ENCODE results near the gene TBXA2R.

TBXA2R gene

DNA sequence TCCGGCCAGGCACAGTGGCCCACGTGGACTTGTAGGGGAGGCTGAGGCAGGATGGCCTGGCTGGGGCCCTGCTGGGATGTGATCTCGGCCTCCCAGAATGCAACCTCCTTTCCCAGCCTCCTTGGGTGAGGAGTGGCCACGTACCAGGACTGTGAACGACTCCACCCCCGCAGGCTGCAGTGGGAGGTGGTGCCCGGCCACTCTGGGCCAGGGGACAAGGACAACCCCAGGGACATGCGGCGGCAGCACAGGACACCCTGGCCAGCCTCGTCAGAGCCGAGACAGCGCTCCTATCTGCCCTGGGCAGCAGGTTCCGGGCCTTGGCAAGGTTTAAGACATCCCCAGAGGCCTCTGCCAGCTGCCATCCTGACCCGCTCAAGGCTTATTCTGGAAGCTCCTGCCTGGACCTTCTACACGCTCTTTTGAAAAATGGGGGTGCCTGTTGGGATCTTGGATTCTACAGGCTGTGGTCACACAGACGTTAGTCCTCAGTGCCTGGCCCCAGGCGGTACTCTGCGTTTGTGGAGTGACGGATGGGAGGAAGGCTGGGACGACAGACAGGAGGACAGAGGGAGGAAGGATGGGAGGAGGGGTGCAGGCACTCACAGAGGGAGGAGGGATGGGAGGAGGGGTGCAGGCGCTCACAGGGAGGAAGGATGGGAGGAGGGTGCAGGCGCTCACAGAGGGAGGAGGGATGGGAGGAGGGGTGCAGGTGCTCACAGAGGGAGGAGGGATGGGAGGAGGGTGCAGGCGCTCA, 39.8 kb upstream of the TBXA2R start:
- Histone ChIP-seq H3K4me3 (ENCODE audit: low read length) (no peak overlapping the region), H3K4me1 (ENCODE audit: control insufficient read depth, low read depth, low read length) (no peaks in the 10 kb centered on the region), H3K9me3 (ENCODE audit: control insufficient read depth, low read depth, low read length) (no peaks in the 10 kb centered on the region), H3K27ac (ENCODE audit: low read length) (no peak overlapping the region), H3K36me3 (ENCODE audit: control insufficient read depth, low read depth, low read length) (no peaks in the 10 kb centered on the region), H3K27me3 (ENCODE audit: control insufficient read depth, insufficient read depth, low read length) (no peaks in the 10 kb centered on the region), H3K9ac (ENCODE audit: low read length) (no peak overlapping the region)

DNA sequence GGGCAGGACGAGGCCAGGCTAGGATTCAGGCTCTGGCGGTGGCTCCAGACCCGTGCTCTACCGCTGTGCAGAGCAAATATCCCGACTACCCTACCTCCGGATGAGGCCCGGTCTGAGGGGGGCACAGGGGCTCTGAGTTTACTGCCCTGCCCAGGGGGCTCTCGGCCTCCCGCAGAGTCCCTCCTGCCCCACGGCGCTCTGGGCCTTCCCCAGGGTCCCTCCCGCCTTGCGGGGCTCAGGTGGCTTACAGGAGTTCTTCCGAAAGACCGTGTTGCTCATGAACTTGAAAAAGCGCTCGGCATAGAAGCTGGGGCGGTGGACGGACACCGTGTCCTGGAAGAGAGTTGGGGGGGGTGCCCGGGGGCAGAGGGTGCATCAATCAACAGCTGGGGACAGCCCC, 39.1 kb upstream of the TBXA2R start:
- Histone ChIP-seq H3K36me3 (ENCODE audit: control insufficient read depth, low read depth, low read length) (no peaks in the 10 kb centered on the region), H3K27ac (ENCODE audit: low read length) (no peak overlapping the region), H3K4me1 (ENCODE audit: control insufficient read depth, low read depth, low read length) (no peaks in the 10 kb centered on the region), H3K27me3 (ENCODE audit: control insufficient read depth, insufficient read depth, low read length) (no peaks in the 10 kb centered on the region), H3K4me3 (ENCODE audit: low read length) (no peak overlapping the region), H3K9me3 (ENCODE audit: control insufficient read depth, low read depth, low read length) (no peaks in the 10 kb centered on the region), H3K9ac (ENCODE audit: low read length) (no peak overlapping the region)

DNA sequence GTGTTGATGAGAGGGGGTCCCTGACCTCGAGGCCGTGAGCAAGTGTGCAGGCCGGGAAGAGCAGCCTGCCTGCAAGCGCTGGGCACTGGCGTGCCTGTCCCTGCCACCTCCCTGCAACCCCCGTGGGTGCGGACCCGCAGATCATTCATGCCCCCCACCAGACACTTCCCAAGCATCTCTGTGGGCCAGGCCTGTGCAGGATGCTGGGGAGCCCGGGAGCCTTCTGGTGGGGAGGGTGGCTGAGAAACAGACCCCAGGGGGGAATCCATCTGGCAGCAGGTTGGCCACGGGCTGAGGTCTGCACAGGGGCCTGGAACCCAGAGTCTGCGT, 38.4 kb upstream of the TBXA2R start:
- H3K9ac ChIP-seq (ENCODE audit: low read length): no peak overlapping the region
- H3K27ac ChIP-seq (ENCODE audit: low read length): no peak overlapping the region
- no peaks in the 10 kb centered on the region for H3K36me3 ChIP-seq (ENCODE audit: control insufficient read depth, low read depth, low read length)

DNA sequence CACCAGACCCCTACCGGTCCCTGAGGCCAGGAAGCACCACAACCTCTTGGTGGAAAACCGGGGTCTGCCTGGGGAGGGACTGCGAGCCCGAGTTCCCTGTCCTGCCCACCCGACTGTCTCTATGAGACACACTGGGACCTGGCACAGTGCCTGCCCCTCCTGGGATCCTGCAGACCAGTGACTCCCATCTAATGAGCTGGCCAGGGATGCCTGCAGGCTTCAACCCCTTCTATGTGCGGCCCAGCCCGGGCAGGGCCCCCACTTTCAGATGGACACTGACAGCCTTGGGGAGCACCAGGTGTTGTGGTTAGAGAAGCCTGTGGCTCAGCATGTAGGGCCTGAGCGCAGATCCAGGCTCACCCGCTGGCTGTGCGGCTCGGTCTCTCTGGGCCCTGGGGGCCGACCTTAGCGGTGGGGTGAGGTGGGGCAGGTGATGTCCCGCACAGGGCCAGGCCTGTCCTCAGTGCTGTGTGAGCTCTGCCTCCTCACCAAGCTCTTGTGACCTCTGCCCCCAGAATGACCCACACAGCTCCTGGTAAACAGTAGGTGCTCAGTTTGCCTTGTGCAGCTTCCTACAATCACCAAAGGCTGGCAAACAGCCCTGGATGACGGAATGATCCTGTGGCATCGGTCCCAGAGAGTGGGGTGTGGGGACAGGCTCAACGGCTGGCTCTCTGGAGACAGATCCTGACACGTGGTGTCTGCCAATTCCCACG, 37.8 kb upstream of the TBXA2R start:
- Histone ChIP-seq H3K4me1 (ENCODE audit: control insufficient read depth, low read depth, low read length) (no peaks in the 10 kb centered on the region), H3K27ac (ENCODE audit: low read length) (no peak overlapping the region), H3K9ac (ENCODE audit: low read length) (no peak overlapping the region), H3K36me3 (ENCODE audit: control insufficient read depth, low read depth, low read length) (peaks cover 3% of the 10 kb centered on the region), H3K4me3 (ENCODE audit: low read length) (no peak overlapping the region), H3K27me3 (ENCODE audit: control insufficient read depth, insufficient read depth, low read length) (no peaks in the 10 kb centered on the region), H3K9me3 (ENCODE audit: control insufficient read depth, low read depth, low read length) (no peaks in the 10 kb centered on the region)

More for the DNA sequence above, 38.4 kb upstream of the TBXA2R start:
- H3K9me3 ChIP-seq (ENCODE audit: control insufficient read depth, low read depth, low read length): no peaks in the 10 kb centered on the region
- H3K4me3 ChIP-seq (ENCODE audit: low read length): no peak overlapping the region
- H3K4me1 ChIP-seq (ENCODE audit: control insufficient read depth, low read depth, low read length): no peaks in the 10 kb centered on the region
- H3K27me3 ChIP-seq (ENCODE audit: control insufficient read depth, insufficient read depth, low read length): no peaks in the 10 kb centered on the region

DNA sequence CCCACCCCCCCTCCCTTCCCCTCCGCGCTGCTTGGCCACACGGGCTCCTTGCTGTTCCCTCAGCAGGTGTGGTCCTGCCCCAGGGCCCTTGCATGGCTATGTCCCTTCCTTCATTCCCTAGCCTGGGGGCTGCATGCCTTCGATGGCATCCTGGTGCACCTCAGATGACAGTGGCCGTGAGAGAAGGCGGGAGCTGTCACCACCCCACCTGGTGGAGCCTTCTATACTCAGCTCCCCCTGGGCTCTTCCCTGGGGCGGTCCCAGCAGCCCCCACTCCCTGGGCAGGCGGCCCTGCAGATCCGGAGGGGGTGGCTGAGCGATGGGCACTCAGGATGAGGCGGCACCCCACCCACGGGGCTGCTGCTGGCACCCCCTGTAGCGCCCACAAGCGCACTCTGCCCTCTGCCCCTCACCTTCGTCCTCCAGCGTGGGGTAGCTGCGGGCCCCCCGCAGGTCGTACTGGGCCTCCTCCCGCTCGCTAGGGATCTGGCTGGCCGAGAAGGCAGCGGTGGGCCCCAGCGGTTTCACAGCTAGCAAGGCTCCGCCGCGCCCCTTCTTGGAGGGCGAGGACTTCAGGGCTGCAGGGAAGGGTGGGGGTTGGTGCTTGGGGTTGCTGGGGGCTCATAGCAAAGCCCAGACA, 37.1 kb upstream of the TBXA2R start:
- Histone ChIP-seq H3K27ac (ENCODE audit: low read length) (no peak overlapping the region), H3K36me3 (ENCODE audit: control insufficient read depth, low read depth, low read length) (peaks cover 8% of the 10 kb centered on the region), H3K9ac (ENCODE audit: low read length) (no peak overlapping the region), H3K4me3 (ENCODE audit: low read length) (no peak overlapping the region), H3K4me1 (ENCODE audit: control insufficient read depth, low read depth, low read length) (no peaks in the 10 kb centered on the region), H3K9me3 (ENCODE audit: control insufficient read depth, low read depth, low read length) (no peaks in the 10 kb centered on the region), H3K27me3 (ENCODE audit: control insufficient read depth, insufficient read depth, low read length) (no peaks in the 10 kb centered on the region)

DNA sequence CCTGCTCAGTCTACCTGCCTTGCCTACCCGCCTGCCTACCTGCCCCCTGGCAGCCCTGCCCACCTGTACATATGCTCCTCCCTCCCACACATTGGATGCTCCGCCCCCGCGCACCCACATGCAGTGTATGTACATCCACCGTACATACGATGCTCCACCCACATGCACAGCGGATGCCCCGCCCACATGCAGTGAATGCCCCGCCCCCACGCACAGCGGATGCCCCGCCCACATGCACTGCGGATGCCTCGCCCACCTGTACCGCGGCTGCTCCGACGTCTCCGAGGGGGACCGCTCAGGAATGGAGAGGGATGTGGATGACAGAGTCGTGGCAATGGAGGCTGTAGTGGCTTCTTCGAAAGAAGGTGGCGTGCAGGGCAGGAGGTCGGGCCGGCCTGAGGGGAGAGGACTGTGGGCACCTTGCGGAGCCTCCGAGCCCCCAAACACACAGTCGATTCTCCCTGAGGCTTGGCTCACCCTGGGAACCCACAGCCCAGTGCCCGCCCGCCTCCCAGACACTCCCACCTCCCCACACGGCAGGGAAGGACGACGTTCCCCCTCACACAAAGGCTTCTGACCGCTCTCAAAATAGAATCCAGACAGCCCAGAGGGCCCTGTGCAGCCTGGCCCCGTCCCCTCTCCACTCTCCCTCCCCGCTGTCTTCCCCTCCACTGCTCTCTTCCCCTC, 36.5 kb upstream of the TBXA2R start:
- Histone ChIP-seq H3K27ac (ENCODE audit: low read length) (no peak overlapping the region), H3K4me3 (ENCODE audit: low read length) (no peak overlapping the region), H3K9me3 (ENCODE audit: control insufficient read depth, low read depth, low read length) (no peaks in the 10 kb centered on the region), H3K36me3 (ENCODE audit: control insufficient read depth, low read depth, low read length) (peaks cover 11% of the 10 kb centered on the region), H3K9ac (ENCODE audit: low read length) (no peak overlapping the region), H3K27me3 (ENCODE audit: control insufficient read depth, insufficient read depth, low read length) (no peaks in the 10 kb centered on the region), H3K4me1 (ENCODE audit: control insufficient read depth, low read depth, low read length) (no peaks in the 10 kb centered on the region)

DNA sequence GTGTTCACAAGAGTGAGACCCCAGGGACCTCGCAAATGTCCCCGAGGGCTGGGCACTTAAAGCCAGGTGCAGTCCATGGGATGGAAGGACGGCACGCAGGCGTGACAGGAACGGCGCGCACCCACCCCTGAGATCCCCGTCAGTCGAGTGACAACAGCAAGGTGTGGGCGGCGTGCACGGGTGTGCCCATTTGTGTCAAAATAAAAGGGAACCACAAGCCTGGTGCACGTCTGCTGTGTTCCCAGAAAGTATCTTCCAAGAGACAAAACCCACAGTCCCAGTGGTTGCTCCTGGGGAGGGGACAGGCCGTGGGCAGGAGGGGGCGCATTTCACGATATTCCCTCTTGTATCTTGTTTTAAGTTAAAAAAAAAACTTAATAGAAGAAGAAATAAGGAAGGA, 35.6 kb upstream of the TBXA2R start:
- peaks cover 11% of the 10 kb centered on the region for H3K36me3 ChIP-seq (ENCODE audit: control insufficient read depth, low read depth, low read length)
- H3K27me3 ChIP-seq (ENCODE audit: control insufficient read depth, insufficient read depth, low read length): no peaks in the 10 kb centered on the region
- no peak overlapping the region for H3K4me3 ChIP-seq (ENCODE audit: low read length)
- H3K27ac ChIP-seq (ENCODE audit: low read length): no peak overlapping the region
- H3K9me3 ChIP-seq (ENCODE audit: control insufficient read depth, low read depth, low read length): no peaks in the 10 kb centered on the region
- no peaks in the 10 kb centered on the region for H3K4me1 ChIP-seq (ENCODE audit: control insufficient read depth, low read depth, low read length)
- no peak overlapping the region for H3K9ac ChIP-seq (ENCODE audit: low read length)

DNA sequence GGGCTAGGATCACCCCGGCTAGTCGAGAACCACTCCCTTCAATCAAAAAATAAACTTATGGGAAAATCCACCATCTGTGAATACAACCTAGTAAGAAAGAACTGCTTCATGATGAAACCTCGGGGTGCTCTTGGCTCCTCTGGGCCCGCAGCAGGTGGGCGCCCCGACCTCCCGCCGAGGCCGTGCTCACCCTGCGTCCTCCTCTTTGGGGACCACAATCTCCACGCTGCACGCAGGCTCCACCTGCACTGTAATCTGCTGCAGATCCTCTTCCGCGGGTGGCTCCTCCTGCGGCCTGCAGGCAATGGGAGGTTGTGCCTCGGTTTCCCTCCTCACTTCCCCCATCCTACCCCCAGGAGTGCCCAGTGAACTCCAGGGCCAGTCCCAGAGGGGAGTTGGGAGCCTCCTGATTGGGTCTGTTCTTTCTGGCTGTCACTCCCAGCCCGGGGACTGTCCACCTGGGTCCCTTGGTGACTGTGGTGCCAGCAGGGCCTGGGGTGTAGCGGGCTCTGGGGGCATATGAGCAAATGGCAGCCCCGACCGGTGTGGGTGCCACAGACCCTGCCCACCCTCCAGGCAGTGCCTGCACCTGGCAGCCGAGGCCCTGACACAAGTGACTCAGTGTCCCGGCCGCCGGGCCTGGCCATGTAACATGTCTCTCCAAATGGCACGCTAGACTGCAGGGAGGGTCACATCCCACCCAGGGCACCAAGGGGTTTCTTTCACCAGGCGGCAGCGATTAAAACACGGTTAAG, 35.0 kb upstream of the TBXA2R start:
- H3K27me3 ChIP-seq (ENCODE audit: control insufficient read depth, insufficient read depth, low read length): no peaks in the 10 kb centered on the region
- H3K4me1 ChIP-seq (ENCODE audit: control insufficient read depth, low read depth, low read length): no peaks in the 10 kb centered on the region
- H3K4me3 ChIP-seq (ENCODE audit: low read length): no peak overlapping the region
- peaks cover 11% of the 10 kb centered on the region for H3K36me3 ChIP-seq (ENCODE audit: control insufficient read depth, low read depth, low read length)
- H3K27ac ChIP-seq (ENCODE audit: low read length): no peak overlapping the region
- no peaks in the 10 kb centered on the region for H3K9me3 ChIP-seq (ENCODE audit: control insufficient read depth, low read depth, low read length)
- no peak overlapping the region for H3K9ac ChIP-seq (ENCODE audit: low read length)

DNA sequence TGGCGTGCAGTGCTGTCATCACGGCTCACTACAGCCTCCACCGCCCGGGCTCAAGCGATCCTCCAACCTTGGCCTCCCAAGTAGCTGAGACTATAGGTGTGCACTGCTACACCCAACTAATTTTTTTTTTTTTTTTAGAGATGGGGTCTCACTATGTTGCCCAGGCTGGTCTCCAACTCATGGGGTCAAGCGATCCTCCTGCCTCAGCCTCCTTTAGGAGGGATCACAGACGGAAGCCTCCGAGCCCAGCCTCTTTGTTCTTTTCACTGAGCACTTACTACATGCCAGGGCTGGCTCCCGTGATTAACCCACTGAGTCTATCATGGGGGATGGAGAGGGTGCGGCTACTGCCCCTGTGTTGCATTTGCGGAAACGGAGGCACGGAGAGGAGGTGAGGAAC, 32.8 kb upstream of the TBXA2R start:
- peaks cover 11% of the 10 kb centered on the region for H3K36me3 ChIP-seq (ENCODE audit: control insufficient read depth, low read depth, low read length)
- no peaks in the 10 kb centered on the region for H3K4me1 ChIP-seq (ENCODE audit: control insufficient read depth, low read depth, low read length)
- no peak overlapping the region for H3K4me3 ChIP-seq (ENCODE audit: low read length)
- no peak overlapping the region for H3K9ac ChIP-seq (ENCODE audit: low read length)
- no peaks in the 10 kb centered on the region for H3K9me3 ChIP-seq (ENCODE audit: control insufficient read depth, low read depth, low read length)
- no peak overlapping the region for H3K27ac ChIP-seq (ENCODE audit: low read length)
- H3K27me3 ChIP-seq (ENCODE audit: control insufficient read depth, insufficient read depth, low read length): no peaks in the 10 kb centered on the region

DNA sequence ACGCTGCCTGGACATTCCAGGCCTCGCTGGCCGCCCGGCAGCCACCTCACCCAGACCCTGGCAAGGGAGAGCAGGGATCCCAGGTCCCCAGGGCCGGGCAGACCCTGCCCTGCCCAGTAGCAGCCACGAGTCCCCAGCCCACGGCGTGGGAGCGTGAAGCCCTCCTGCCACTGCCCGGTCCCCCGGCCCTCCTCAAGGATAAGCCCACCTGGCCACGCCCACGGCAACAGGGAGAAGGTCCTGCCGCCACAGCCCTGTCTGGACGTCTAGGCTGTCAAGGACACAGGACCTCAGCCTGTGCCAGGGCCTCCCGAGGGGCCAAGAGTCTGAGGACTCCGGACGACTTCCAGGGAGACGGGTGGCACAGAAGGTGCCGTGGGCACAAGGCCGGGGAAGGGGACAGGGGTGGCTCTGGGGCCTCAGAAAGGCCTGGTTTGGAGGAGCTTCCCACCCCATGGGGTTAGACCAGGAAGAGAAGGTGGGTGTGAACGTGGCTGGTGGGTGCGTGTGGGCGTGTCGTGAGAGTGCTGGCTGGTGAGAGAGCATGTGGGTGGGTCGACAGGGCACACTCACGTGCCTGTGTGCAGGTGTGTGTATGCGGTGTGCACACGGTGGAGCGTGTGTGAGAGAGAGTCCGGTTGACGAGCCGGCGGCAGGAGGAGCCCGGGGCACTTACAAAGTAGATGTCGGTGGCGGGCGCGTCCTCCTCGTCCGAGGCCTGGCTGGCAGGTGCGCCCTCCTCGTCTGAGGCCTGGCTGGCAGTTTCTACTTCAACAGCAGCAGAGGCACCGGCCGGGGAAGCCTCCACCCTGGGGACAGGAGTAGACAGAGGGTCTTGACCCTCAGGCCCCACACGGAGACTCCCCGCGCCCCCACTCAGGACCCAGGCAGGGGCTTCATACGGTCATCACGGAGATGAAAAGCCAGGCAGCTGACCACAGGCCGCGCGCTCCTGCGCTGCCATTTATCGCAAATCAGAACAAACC, 31.8 kb upstream of the TBXA2R start:
- H3K36me3 ChIP-seq (ENCODE audit: control insufficient read depth, low read depth, low read length): peaks cover 11% of the 10 kb centered on the region
- no peaks in the 10 kb centered on the region for H3K27me3 ChIP-seq (ENCODE audit: control insufficient read depth, insufficient read depth, low read length)
- no peak overlapping the region for H3K4me3 ChIP-seq (ENCODE audit: low read length)
- no peaks in the 10 kb centered on the region for H3K4me1 ChIP-seq (ENCODE audit: control insufficient read depth, low read depth, low read length)
- H3K27ac ChIP-seq (ENCODE audit: low read length): no peak overlapping the region
- H3K9me3 ChIP-seq (ENCODE audit: control insufficient read depth, low read depth, low read length): no peaks in the 10 kb centered on the region
- H3K9ac ChIP-seq (ENCODE audit: low read length): no peak overlapping the region

Data from iPS-18a (cell line).